Activated CD4-positive, alpha-beta T cell treated with anti-CD3 and anti-CD28 coated beads, Interleukin-2, amount 50 U/mL, for 24 hours (primary cell): ENCODE measurements around the gene VASH1.

Experiments
- DNase-seq, 2 donors: peaks; one replicate each; pipeline ENCODE4 v3.0.0-alpha.2; 2020; ENCODE audit warnings: low read depth in 1 of 2, low spot score in 1 of 2

The VASH1 gene

DNA sequence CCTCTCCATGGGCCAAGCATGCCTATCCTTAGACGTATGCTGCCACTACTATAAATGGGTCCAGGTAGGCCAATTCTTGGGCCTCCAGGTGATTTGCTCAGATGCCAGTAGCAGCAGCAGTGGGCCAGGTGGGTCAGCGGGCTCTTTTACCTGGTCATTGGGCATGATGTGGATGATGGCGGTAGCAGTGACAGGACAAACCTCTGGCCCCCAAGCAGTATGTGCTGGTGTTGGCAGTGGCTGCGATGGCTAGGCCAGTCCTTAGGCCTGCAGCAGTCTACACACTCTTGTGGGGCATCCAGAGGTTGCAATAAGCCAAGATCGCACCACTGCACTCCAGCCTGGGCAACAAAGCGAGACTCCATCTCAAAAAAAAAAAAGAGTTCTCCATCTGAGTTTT lies 19.1 kb upstream of the VASH1 start:
- no peak for DNase-seq

DNA sequence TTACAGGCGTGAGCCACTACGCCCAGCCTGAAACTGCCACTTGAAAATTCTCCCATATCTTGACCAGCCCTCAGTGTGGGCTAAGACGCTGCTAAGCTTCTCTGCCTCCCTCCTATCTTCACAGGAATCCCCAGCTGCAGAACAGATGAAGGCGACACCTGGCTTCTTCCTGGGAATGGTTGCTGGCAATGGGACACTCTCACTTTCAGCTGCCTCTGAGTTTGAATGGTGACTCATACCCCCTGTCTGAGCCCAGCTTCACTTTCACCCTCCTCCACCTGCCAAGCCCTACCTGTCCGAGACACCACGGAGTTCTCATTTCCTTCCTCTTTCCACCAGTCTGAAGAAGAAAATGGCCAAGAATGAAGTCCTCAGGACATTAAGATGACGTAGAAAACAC lies 18.3 kb upstream of the VASH1 start:
- DNase-seq, result no peak

DNA sequence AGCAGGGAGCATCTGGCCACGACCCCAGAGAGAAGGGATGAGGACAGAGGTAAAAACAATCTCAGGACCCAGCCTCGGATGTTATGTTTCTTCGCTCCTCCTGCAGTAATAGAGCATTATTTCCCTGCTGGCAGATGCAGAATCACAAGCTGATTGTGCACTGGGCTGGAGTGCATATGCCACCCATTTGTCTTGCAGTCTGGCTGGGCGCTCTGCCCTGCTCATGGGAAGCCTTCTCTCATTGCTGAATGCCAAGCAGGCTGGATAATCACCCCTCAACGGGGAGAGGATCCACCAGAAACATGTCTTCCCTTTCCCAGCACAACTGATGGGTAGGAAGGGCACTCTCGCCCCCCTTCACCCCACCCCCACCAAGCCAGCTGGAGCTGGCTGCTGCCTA lies 8.5 kb upstream of the VASH1 start:
- no peak for DNase-seq

DNA sequence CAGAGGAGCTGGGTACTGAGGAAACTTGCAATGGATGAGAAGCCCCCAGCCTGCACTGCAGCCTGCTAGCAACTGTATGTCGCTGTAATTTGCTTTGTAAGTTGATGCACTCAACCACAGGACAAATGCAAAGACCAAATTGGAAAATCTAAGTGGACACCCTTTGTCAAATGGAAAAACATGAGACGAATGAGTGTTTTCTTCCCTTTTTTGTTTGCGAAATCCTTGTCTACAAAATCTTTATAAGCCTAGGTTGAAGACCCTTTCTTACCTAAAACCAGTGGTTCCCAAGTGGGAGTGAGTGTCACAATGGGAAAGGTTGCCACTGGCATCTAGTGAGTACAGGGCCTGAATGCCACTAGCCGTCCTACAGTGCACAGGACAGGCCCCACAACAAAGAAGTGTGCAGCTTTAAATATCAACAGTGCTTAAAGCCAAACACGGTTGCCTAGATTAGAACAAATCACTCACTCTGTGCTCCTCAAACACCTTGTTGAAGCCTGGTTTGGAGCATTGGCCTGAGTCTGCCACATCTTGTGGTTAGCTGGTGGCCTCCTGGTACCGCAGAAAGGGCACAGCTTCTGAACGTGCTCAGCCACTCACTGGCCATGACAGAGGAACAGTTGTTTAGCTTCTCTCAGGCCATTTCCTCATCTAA lies 7.6 kb upstream of the VASH1 start:
- DNase-seq, result no peak

GRCh38 chr14:76754586-76754985 lies 6.7 kb upstream of the VASH1 start:
- DNase-seq, result no peak

GRCh38 chr14:76755610-76756370 lies 5.5 kb upstream of the VASH1 start:
- DNase-seq, result no peak

DNA sequence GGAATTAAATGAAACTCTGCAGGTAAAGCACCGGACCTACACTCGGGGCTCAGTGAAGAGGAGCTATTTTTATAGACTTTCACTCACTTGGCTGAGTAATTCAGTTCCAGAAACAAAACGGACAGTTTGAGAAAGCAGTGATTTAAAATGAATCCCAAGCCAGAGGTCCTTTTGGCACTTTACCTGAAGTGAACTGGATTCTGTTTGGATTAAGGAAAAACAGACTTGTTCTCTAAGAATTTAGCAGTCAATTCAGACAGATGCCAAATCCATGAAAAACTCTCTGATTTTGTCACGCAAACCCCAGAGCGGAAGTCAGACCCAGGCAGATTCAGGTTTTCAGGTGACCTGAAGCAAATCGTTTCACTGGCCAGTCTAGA lies 4.9 kb upstream of the VASH1 start:
- DNase-seq, result no peak

DNA sequence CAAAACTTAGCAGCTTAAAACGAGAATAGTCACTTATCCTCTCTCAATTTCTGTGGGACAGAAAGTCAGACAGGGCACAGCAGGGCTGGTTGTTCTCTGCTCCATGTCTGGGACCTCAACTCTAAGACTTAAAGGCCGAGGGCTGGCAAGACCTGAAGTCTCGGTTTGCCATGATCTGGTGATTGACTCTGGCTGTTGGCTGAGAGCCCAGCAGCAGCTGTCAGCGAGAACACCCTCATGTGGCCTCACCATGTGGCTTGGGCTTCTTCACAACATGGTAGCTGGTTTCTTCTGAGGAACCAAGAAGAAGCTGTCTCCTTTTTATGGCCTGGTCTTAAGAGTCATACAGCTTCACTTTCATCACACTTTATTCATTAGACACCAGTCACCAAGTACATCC lies 1.7 kb upstream of the VASH1 start:
- no peak for DNase-seq

- DNase-seq, result no peak
Observed at GRCh38 chr14:76760331-76761135, 735 bp upstream of the VASH1 start.

DNA sequence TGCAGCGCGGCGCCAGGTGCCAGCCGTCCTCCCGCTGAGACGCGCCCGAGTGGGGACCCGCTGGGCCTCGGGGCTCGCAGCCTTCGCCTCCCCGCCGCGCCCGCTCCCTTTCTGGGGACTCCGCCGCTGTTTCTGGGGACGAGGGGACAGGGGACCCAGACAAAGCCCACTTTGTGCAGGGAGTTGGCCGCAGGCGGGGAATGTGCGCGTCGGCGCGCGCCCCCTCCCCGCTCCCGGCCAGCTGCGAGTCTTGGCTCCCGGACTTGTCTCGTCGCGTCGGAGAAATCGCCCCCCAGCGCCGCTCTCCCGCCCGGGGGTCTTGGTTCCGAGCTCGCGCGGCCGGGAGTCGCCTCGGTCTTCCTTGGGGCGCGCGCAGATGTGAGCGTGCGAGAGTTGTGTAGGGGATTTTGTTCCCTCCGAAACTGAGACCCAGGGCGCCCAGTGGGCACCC lies 717 bp downstream of the VASH1 start:
- DNase-seq, result no peak

GRCh38 chr14:76762411-76763095 lies 1.3 kb downstream of the VASH1 start:
- no peak for DNase-seq

DNA sequence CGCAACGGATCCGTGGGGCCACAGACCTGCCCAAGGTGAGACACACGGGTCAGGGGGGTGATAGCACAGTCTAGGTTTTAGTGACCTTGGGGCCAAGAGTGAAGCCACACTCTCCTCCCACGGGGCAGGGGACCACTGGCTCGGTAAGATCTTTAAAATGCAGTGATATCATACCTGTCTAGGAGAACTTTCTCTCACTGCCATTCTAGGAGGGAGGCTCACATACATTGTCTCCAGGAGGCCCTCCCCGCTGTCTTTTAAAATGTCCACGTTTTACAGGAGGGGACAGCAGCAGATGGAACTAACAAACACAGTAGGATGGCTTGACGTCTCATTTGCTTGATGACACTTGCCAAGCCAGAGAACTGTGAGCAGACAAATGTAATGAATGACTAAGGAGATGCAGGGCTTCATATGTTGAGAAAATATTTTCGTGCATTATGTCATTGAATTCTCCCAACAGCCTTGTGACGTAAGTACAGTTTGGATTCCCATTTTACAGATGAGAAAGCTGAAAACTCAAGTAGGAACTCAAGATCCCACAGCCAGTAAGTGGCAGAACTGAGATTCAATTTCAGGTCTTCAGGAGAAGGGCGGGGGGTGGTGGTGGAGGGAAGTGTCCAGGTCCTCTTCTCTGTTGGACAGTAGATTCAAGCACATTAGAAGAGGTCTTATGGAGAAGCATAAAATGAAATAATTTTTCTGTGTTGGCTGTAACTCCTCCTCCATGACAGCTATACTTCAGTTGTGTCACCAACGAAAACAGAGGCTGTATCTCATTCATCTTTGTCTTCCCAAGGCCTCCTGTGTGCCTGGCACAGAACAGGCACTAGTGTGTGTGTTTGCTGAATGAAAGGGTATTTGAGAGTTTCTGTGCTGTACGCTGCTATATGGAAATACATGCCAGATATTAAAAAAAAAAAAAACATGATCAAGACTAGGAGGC lies 2.1 kb downstream of the VASH1 start:
- no peak for DNase-seq

GRCh38 chr14:76765461-76765931 lies 4.2 kb downstream of the VASH1 start:
- DNase-seq, result no peak

DNA sequence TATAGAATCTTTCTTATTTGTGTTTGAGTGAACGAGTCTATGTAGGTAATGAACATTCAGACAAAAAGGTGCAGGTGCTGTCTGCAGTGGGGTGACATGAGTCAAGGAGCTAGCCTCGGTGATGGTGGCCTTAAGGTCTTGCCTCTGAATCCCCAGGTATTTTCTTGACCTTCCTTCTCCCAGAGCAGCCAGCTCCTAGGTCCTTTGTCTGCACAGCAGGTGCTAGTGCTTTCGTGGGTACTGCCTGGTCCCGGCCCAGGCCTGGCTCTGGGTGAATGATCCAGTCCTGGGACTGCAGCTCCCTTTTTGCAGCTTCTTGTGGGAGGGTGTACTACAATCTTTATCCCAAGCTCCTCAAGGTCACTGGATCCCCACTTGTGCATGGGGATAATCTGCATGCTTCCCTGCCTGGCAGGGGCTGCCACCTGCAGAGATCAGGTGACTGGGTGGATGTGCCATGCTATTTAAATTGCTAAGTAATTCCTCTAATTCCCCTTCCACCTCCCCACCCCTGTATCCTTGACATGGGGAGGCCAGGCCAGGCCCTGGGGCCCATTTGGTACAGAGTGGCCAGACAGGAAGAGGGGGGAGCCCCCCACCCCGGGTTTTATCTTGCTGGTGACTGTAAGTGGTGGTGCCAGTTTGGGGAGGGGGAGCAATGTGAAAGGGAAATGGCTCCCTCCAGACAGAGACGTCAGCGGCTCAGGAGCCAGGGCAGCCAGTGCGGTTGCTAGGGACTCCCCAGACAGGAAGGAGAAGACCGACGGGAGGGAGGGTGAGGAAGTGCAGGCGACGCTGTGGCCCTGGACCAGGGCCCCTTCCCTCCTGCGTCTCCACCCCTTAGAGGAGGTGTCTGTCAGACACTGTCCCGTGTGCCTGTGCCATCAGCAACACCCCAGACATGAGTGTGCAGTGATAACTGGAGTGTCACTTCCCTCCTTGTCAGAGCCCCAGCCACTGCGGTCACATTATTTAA lies 6.7 kb downstream of the VASH1 start:
- DNase-seq, result peak in 1 of 2 donors; percentile 43

DNA sequence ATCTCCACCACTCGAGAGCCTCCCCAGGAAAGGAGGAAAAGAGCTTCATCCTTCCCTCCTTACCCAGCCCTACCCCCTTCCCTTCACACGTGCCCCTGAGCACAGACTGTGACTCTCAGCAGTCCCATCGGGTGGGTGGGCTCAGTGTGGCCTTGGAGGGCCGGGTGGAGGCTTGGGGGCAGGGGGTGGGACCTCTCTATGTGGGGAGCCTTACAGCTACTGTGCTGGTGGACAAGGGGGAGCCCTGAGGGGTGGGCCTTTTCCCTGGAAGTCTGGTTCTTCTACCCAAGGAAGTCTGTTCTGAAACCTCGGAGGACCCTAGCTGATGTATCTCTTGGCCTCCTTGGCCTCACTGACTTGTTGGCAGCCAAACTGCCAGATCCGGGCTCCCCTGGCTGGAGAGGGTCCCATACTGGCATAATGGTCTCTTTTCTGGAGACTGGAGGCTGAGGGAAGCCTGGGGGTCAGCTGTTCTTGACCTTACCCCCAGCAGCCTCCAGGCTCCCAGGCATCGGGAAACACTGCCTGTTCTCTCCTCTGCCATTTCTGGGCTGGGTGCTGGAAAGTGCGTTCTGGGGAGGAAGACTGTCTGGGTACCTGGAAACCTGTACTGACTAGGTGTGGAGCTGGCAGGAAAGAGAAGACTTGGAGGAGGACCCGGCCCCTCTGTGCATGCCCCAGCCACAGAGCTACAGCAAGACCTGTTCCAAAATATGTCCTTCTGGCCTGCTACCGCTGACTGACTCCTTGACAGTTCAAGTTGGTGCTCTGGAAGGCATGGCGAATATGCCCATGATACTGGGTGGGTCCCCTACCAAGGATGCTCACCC lies 7.6 kb downstream of the VASH1 start:
- no peak for DNase-seq

DNA sequence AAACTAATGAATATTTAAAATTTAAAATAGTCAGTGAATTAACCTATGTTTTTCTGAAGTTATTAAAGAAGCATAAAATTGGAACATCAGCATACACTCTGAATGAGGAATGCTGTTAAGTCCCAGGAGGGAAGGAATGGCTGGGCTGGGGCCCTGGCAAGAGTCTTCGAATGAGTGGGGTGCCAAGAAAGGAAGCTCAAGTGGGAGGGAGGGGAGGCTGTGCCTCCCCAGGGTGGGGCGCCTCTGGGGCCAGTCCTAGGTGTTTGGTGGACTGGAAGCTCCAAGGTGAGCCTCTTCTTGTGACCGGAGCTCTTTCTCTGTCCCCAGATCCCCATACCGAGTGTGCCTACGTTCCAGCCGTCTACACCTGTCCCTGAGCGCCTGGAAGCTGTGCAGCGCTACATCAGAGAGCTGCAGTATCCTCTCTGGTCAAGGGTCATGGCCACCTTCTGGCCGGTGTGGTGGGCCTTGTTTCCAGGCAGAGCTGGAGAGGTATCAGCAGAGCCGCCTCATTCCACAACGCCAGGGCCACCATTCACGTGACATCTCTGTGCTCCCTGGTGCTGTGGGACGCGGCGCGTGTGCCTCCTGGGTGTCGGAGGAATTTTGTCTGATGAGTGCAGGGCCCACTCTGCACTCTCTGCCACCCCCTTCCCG lies 8.5 kb downstream of the VASH1 start:
- no peak for DNase-seq

- DNase-seq, result no peak
Observed at GRCh38 chr14:76770521-76771436, 9.5 kb downstream of the VASH1 start.
